HEK293 (cell line): ENCODE measurements around the gene KRTAP12-4.

Source experiments
- CTCF ChIA-PET: fragments of 350-600 bp; formaldehyde crosslinking; extraction: SDS; loops from one replicate; lab custom pipeline; 2021; ENCODE audit warnings: antibody characterized with exemption; lab: Yijun Ruan, JAX
- POLR2A ChIA-PET: fragments of 300-600 bp; formaldehyde crosslinking; extraction: SDS; loops from one replicate; lab custom pipeline; 2020; ENCODE audit warnings: antibody characterized with exemption, inconsistent platforms; lab: Yijun Ruan, JAX
- H3K27ac ChIP-seq: fragments of 200-500 bp; sonication (Bioruptor generic); 2 replicates; pipeline ENCODE4 v1.5.1; 2014; ENCODE audit warnings: low read depth, low read length, control low read depth, inconsistent platforms; ENCODE audit errors: extremely low read depth
- H3K36me3 ChIP-seq, 2 experiments: fragments of 200-500 bp in 1 of 2; sonication (Bioruptor generic) in 1 of 2; 1 replicate in 1 of 2; 2 replicates in 1 of 2; pipeline ENCODE4 v1.5.1; 2014 to 2017; ENCODE audit warnings: inconsistent platforms in 2 of 2, low read length in 2 of 2; ENCODE audit not compliant: control insufficient read depth in 2 of 2, insufficient read depth in 1 of 2
- H3K4me1 ChIP-seq: fragments of 200-500 bp; sonication (Bioruptor generic); 2 replicates; pipeline ENCODE4 v1.5.1; 2014; ENCODE audit warnings: mild to moderate bottlenecking, low read length, inconsistent platforms; ENCODE audit not compliant: control insufficient read depth, insufficient read depth
- H3K4me3 ChIP-seq: 2 replicates; pipeline ENCODE4 v1.5.1; 2011; ENCODE audit warnings: low read depth, mild to moderate bottlenecking, control low read depth, low read length, moderate library complexity
- H3K9me3 ChIP-seq: fragments of 200-500 bp; sonication (Bioruptor generic); 2 replicates; pipeline ENCODE4 v1.5.1; 2014; ENCODE audit warnings: low read depth, low read length, inconsistent platforms; ENCODE audit not compliant: control insufficient read depth, insufficient read depth
- ATF2 ChIP-seq: fragments of 450-650 bp; formaldehyde crosslinking; IDR thresholded peaks from 2 replicates; pipeline ENCODE4 v1.5.1; 2016; ENCODE audit warnings: missing biosample characterization, missing genetic modification characterization, low read depth
- FEZF1 ChIP-seq: fragments of 450-650 bp; formaldehyde crosslinking; IDR thresholded peaks from 2 replicates; pipeline ENCODE4 v1.5.1; 2016; ENCODE audit warnings: missing biosample characterization, missing genetic modification characterization
- HOXD13 ChIP-seq: sonication (generic); formaldehyde crosslinking; IDR thresholded peaks from 2 replicates; pipeline ENCODE4 v1.8.0; 2022; ENCODE audit warnings: missing genetic modification reagents, borderline replicate concordance
- KLF1 ChIP-seq: fragments of 450-650 bp; formaldehyde crosslinking; IDR thresholded peaks from 2 replicates; pipeline ENCODE4 v1.5.1; 2016; ENCODE audit warnings: missing biosample characterization, missing genetic modification characterization
- PBX3 ChIP-seq: sonication (generic); formaldehyde crosslinking; IDR thresholded peaks from 2 replicates; pipeline ENCODE4 v1.8.1; 2022; ENCODE audit warnings: mild to moderate bottlenecking, moderate library complexity, missing genetic modification reagents
- PRDM10 ChIP-seq: fragments of 450-650 bp; formaldehyde crosslinking; IDR thresholded peaks from 2 replicates; pipeline ENCODE4 v1.5.1; 2016; ENCODE audit warnings: missing biosample characterization, missing genetic modification characterization
- TCF7L2 ChIP-seq: IDR thresholded peaks from 2 replicates; pipeline ENCODE4 v1.6.1; 2011; ENCODE audit warnings: low read depth, mild to moderate bottlenecking, inconsistent platforms, low read length, moderate library complexity, borderline replicate concordance
- WT1 ChIP-seq: fragments of 450-650 bp; formaldehyde crosslinking; IDR thresholded peaks from 2 replicates; pipeline ENCODE4 v1.5.1; 2016; ENCODE audit warnings: missing biosample characterization, missing genetic modification characterization
- YY2 ChIP-seq: fragments of 450-650 bp; formaldehyde crosslinking; IDR thresholded peaks from 2 replicates; pipeline ENCODE4 v1.5.1; 2016; ENCODE audit warnings: missing biosample characterization, missing genetic modification characterization
- ZBTB11 ChIP-seq: fragments of 450-650 bp; formaldehyde crosslinking; conservative IDR thresholded peaks from 2 replicates; pipeline ENCODE4 v1.5.1; 2016; ENCODE audit warnings: low read depth, missing biosample characterization, missing genetic modification characterization
- ZNF354C ChIP-seq: fragments of 450-650 bp; formaldehyde crosslinking; IDR thresholded peaks from 2 replicates; pipeline ENCODE4 v1.5.1; 2016; ENCODE audit warnings: missing biosample characterization, missing genetic modification characterization, low read depth, borderline replicate concordance
- ZNF37A ChIP-seq: fragments of 450-650 bp; IDR thresholded peaks from 2 replicates; pipeline ENCODE4 v1.5.1; 2018; ENCODE audit warnings: missing biosample characterization, missing genetic modification characterization
- ZNF518A ChIP-seq: fragments of 450-650 bp; formaldehyde crosslinking; conservative IDR thresholded peaks from 2 replicates; pipeline ENCODE4 v1.5.1; 2016; ENCODE audit warnings: low read depth, missing biosample characterization, missing genetic modification characterization
- ZNF600 ChIP-seq: fragments of 450-650 bp; formaldehyde crosslinking; IDR thresholded peaks from 2 replicates; pipeline ENCODE4 v1.5.1; 2016; ENCODE audit warnings: missing biosample characterization, missing genetic modification characterization
- ZNF626 ChIP-seq: fragments of 450-650 bp; sonication (Bioruptor Pico); formaldehyde crosslinking; IDR thresholded peaks from 2 replicates; pipeline ENCODE4 v1.5.1; 2018; ENCODE audit warnings: missing biosample characterization, missing genetic modification characterization, inconsistent platforms
- ZNF670 ChIP-seq: fragments of 450-650 bp; formaldehyde crosslinking; IDR thresholded peaks from 2 replicates; pipeline ENCODE4 v1.5.1; 2016; ENCODE audit warnings: missing biosample characterization, missing genetic modification characterization, low read depth
- ZNF785 ChIP-seq: fragments of 450-650 bp; formaldehyde crosslinking; IDR thresholded peaks from 2 replicates; pipeline ENCODE4 v1.5.1; 2016; ENCODE audit warnings: missing biosample characterization, missing genetic modification characterization

KRTAP12-4 gene

GRCh38 chr21:44684077-44684476 lies 29.6 kb upstream of the KRTAP12-4 start:
- H3K4me3 ChIP-seq = no peak overlapping the region
- CTCF ChIA-PET = no interaction called here
- H3K27ac ChIP-seq = no peak overlapping the region
- no peaks in the 10 kb centered on the region for H3K4me1 ChIP-seq
- POLR2A ChIA-PET = interaction anchor here (0.6 kb wide), 1 partner anchor 236 kb away, joined by 8 read pairs; no protein-coding TSS in a partner anchor
- no peaks in the 10 kb centered on the region for H3K9me3 ChIP-seq
- no peaks in the 10 kb centered on the region for H3K36me3 ChIP-seq
- TF ChIP-seq PRDM10 (tag by site-specific recombination) (no peak), ATF2 (no peak), ZNF354C (tag by site-specific recombination) (no peak), ZNF785 (tag by site-specific recombination) (no peak), YY2 (tag by site-specific recombination) (no peak), TCF7L2 (no peak), ZNF626 (tag by site-specific recombination) (no peak), ZNF600 (no peak), PBX3 (CRISPR knock-in tag) (no peak), HOXD13 (CRISPR knock-in tag) (no peak), ZNF670 (no peak)

GRCh38 chr21:44682580-44683151 lies 28.2 kb upstream of the KRTAP12-4 start:
- Histone ChIP-seq H3K27ac (no peak overlapping the region), H3K4me3 (no peak overlapping the region), H3K9me3 (no peaks in the 10 kb centered on the region), H3K4me1 (no peaks in the 10 kb centered on the region), H3K36me3 (no peaks in the 10 kb centered on the region)
- POLR2A ChIA-PET = no interaction called here
- CTCF ChIA-PET = interaction anchor here (0.6 to 1.2 kb wide), 3 partner anchors 59 to 560 kb away, joined by 3 to 4 read pairs (median 3); no protein-coding TSS in a partner anchor
- no peak for TF ChIP-seq KLF1
- TF ChIP-seq ZNF518A = no peak
- no peak for TF ChIP-seq FEZF1
- no peak for TF ChIP-seq ZBTB11
- no peak for TF ChIP-seq WT1
- no peak for TF ChIP-seq ZNF37A (tag by site-specific recombination)
